ENCODE results near the gene NDFIP1. TPM values are rescaled to one million over a fixed set of nuclear protein-coding genes. Genes with fewer than 3 reads are reported as not detected.

NDFIP1 gene
- total RNA-seq, 2 experiments from 2014 or later: 185 to 192 TPM

DNA sequence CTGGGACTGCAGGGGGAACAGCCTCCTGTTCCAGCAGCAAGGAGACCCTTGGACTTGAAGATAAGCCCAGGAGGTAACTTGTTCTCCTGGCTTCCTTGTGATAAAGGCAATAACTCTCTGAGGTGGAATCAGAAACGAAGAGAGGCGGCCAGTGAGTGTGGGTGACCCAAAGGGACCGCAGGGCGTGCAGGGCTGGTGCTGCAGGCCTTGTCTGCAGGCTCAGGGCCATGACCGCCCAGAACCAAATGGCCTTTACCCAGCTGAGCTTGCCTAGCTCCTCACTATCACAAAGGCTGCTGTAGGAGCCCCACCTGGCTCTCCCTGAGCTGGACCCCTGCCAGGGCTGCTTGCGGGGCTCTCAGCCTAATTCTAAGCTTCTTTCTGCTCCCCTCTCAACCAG, 72.5 kb downstream of the NDFIP1 start:
- H3K36me3 Mint-ChIP-seq (ENCODE audit: low read depth): no peaks in the 10 kb centered on the region
- no peak for ATAC-seq (ENCODE audit: poor library complexity)
- Histone ChIP-seq H3K4me1 (ENCODE audit: insufficient read depth, low read length) (no peaks in the 10 kb centered on the region), H3K36me3 (ENCODE audit: insufficient read depth, low read length) (no peaks in the 10 kb centered on the region), H3K27me3 (ENCODE audit: control insufficient read depth in 1 of 2, insufficient read depth in 2 of 2, low read length in 2 of 2) (no peaks in the 10 kb centered on the region), H3K9me3 (ENCODE audit: control insufficient read depth in 1 of 2, insufficient read depth in 1 of 2, low read length in 2 of 2) (no peaks in the 10 kb centered on the region), H3K27ac (ENCODE audit: low read depth in 1 of 2, low read length in 2 of 2) (no peak overlapping the region), H3K4me3 (ENCODE audit: low read length) (no peak overlapping the region)
- ChIA-PET POLR2A (no interaction called here), CTCF (no interaction called here)
- H3K4me3 Mint-ChIP-seq: no peak overlapping the region
- intact Hi-C loops (cut with DNase I, micrococcal nuclease): no loop called here
- H3K27ac Mint-ChIP-seq: no peak overlapping the region
- H3K4me1 Mint-ChIP-seq (ENCODE audit: low read depth): no peaks in the 10 kb centered on the region
- DNase-seq: no peak
- no peaks in the 10 kb centered on the region for H3K9me3 Mint-ChIP-seq
- TF ChIP-seq, protein P1, sequence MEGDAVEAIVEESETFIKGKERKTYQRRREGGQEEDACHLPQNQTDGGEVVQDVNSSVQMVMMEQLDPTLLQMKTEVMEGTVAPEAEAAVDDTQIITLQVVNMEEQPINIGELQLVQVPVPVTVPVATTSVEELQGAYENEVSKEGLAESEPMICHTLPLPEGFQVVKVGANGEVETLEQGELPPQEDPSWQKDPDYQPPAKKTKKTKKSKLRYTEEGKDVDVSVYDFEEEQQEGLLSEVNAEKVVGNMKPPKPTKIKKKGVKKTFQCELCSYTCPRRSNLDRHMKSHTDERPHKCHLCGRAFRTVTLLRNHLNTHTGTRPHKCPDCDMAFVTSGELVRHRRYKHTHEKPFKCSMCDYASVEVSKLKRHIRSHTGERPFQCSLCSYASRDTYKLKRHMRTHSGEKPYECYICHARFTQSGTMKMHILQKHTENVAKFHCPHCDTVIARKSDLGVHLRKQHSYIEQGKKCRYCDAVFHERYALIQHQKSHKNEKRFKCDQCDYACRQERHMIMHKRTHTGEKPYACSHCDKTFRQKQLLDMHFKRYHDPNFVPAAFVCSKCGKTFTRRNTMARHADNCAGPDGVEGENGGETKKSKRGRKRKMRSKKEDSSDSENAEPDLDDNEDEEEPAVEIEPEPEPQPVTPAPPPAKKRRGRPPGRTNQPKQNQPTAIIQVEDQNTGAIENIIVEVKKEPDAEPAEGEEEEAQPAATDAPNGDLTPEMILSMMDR (IDR thresholded peaks at IDR 0.05): no peak
- H3K27me3 Mint-ChIP-seq: no peaks in the 10 kb centered on the region

DNA sequence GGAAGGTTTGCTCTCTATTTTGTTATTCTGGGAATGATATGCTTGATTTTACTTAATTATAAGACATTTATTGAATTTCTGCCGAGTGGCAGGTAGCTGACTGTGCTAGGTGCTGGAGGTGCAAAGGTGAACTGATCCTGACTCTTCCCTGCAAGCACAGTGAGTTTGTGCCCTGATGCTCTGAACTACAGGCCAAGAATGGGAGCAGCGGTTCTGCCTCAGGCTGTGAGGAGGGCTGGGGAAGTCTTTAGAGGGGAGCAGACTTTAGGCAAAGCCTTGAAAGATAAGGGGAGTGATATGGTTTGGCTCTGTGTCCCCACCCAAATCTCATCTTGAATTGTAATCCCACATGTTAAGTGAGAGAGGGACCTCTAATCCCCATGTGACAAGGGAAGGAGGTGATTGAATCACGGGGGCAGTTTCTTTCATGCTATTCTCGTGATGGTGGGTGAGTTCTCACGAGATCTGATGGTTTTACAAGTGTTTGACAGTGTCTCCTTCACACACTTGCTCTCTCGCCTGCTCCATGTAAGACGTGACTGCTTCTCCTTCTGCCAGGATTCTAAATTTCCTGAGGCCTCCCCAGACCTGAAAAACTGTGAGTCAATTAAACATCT, 73.1 kb downstream of the NDFIP1 start:
- CTCF ChIA-PET: no interaction called here
- H3K4me1 Mint-ChIP-seq (ENCODE audit: low read depth): no peaks in the 10 kb centered on the region
- no peaks in the 10 kb centered on the region for H3K4me1 ChIP-seq (ENCODE audit: insufficient read depth, low read length)
- no peak overlapping the region for H3K4me3 Mint-ChIP-seq
- DNase-seq: no peak
- ATAC-seq (ENCODE audit: poor library complexity): no peak
- no peaks in the 10 kb centered on the region for H3K36me3 ChIP-seq (ENCODE audit: insufficient read depth, low read length)
- no peak overlapping the region for H3K27ac Mint-ChIP-seq
- no peaks in the 10 kb centered on the region for H3K27me3 Mint-ChIP-seq
- TF ChIP-seq, protein P1 (IDR thresholded peaks at IDR 0.05): no peak
- H3K27ac ChIP-seq (ENCODE audit: low read depth in 1 of 2, low read length in 2 of 2): no peak overlapping the region
- no peaks in the 10 kb centered on the region for H3K9me3 ChIP-seq (ENCODE audit: control insufficient read depth in 1 of 2, insufficient read depth in 1 of 2, low read length in 2 of 2)
- H3K9me3 Mint-ChIP-seq: no peaks in the 10 kb centered on the region
- POLR2A ChIA-PET: no interaction called here
- intact Hi-C loops (cut with DNase I, micrococcal nuclease): no loop called here
- no peak overlapping the region for H3K4me3 ChIP-seq (ENCODE audit: low read length)
- no peaks in the 10 kb centered on the region for H3K36me3 Mint-ChIP-seq (ENCODE audit: low read depth)
- H3K27me3 ChIP-seq (ENCODE audit: control insufficient read depth in 1 of 2, insufficient read depth in 2 of 2, low read length in 2 of 2): no peaks in the 10 kb centered on the region

DNA sequence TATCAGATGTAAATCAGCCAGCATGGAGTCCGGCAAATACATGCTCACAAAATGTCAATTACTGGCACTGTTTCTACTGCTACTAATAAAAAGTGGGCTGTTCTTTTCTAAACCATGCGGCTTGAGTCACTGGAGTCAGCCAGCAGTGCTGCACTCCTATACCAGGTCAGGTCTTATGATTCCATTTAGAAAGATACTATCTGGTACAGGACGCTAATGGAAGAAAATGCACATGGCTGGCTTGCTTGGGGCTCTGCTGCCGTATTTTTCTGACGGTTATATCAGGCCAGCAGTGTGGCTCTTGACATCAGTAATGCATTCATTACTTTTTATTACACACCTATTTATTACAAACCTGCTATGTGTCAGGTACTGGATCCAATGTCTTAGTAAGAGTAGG, 74.3 kb downstream of the NDFIP1 start:
- Histone ChIP-seq H3K27me3 (ENCODE audit: control insufficient read depth in 1 of 2, insufficient read depth in 2 of 2, low read length in 2 of 2) (no peaks in the 10 kb centered on the region), H3K4me3 (ENCODE audit: low read length) (no peak overlapping the region), H3K9me3 (ENCODE audit: control insufficient read depth in 1 of 2, insufficient read depth in 1 of 2, low read length in 2 of 2) (no peaks in the 10 kb centered on the region), H3K36me3 (ENCODE audit: insufficient read depth, low read length) (no peaks in the 10 kb centered on the region), H3K4me1 (ENCODE audit: insufficient read depth, low read length) (no peaks in the 10 kb centered on the region), H3K27ac (ENCODE audit: low read depth in 1 of 2, low read length in 2 of 2) (no peak overlapping the region)
- H3K27me3 Mint-ChIP-seq: no peaks in the 10 kb centered on the region
- CTCF ChIA-PET: no interaction called here
- ATAC-seq (ENCODE audit: poor library complexity) (no peak), DNase-seq (no peak)
- no peaks in the 10 kb centered on the region for H3K36me3 Mint-ChIP-seq (ENCODE audit: low read depth)
- TF ChIP-seq, protein P1 (IDR thresholded peaks at IDR 0.05): no peak
- no peaks in the 10 kb centered on the region for H3K9me3 Mint-ChIP-seq
- intact Hi-C loops (cut with DNase I, micrococcal nuclease): no loop called here
- no peak overlapping the region for H3K27ac Mint-ChIP-seq
- H3K4me3 Mint-ChIP-seq: no peak overlapping the region
- H3K4me1 Mint-ChIP-seq (ENCODE audit: low read depth): no peaks in the 10 kb centered on the region
- POLR2A ChIA-PET: no interaction called here
